HG02623 (cell line): ENCODE results near the gene LTBP3.

Experiments
- ATAC-seq: cut with Tn5 transposase; IDR thresholded peaks from one replicate; pipeline ENCODE4 v1.9.1; 2021; ENCODE audit warnings: moderate library complexity; ENCODE audit not compliant: unreplicated experiment

LTBP3 gene

GRCh38 chr11:65586247-65586630, 28.1 kb upstream of the LTBP3 start:
- ATAC-seq = no peak

- ATAC-seq = no peak
Measured at GRCh38 chr11:65585396-65586246, 27.5 kb upstream of the LTBP3 start.

- ATAC-seq = no peak
Measured at GRCh38 chr11:65584723-65585171, 26.6 kb upstream of the LTBP3 start.

- no peak for ATAC-seq
Measured at GRCh38 chr11:65584106-65584505, 25.9 kb upstream of the LTBP3 start.

- no peak for ATAC-seq
Measured at GRCh38 chr11:65583589-65583988, 25.4 kb upstream of the LTBP3 start.

- ATAC-seq = no peak
Measured at GRCh38 chr11:65581928-65582327, 23.8 kb upstream of the LTBP3 start.

- ATAC-seq = no peak
Measured at GRCh38 chr11:65580756-65581155, 22.6 kb upstream of the LTBP3 start.

- ATAC-seq = no peak
Measured at GRCh38 chr11:65580031-65580692, 22.0 kb upstream of the LTBP3 start.

- ATAC-seq = no peak
Measured at GRCh38 chr11:65579291-65579690, 21.1 kb upstream of the LTBP3 start.

GRCh38 chr11:65578667-65579066, 20.5 kb upstream of the LTBP3 start:
- ATAC-seq = no peak

- ATAC-seq = no peak
Measured at GRCh38 chr11:65578134-65578533, 20.0 kb upstream of the LTBP3 start.

- no peak for ATAC-seq
Measured at GRCh38 chr11:65577756-65578109, 19.6 kb upstream of the LTBP3 start.

- no peak for ATAC-seq
Measured at GRCh38 chr11:65576867-65577755, 19.0 kb upstream of the LTBP3 start.

GRCh38 chr11:65576232-65576866, 18.2 kb upstream of the LTBP3 start:
- no peak for ATAC-seq

GRCh38 chr11:65575568-65576231, 17.5 kb upstream of the LTBP3 start, which contains the start of gene EHBP1L1:
TSS of gene EHBP1L1 (plus strand) at chr11:65576053. CDS start at chr11:65576303, 250 bp downstream.
- ATAC-seq = no peak

GRCh38 chr11:65574811-65575567, 16.8 kb upstream of the LTBP3 start:
- ATAC-seq = no peak

GRCh38 chr11:65574109-65574810, 16.1 kb upstream of the LTBP3 start:
- ATAC-seq = peak; percentile 25

GRCh38 chr11:65573391-65574079, 15.4 kb upstream of the LTBP3 start:
- ATAC-seq = no peak
